Measurements from ENCODE around the gene TCEA2. TPM values are rescaled to one million over a fixed set of nuclear protein-coding genes. Genes with fewer than 3 reads are reported as not detected.

The TCEA2 gene
- total and polyA plus RNA-seq, 2 of the 13 experiments (the other 11 are each of a cell fraction or from before 2014, with no cell fraction given), result 28.1 to 33.7 TPM

- TF ChIP-seq NFYC (CRISPR knock-in tag; IDR thresholded peaks at IDR 0.05), result no peak
- TF ChIP-seq SP2 (CRISPR knock-in tag; IDR thresholded peaks at IDR 0.05), result no peak
- TF ChIP-seq SOX5 (CRISPR knock-in tag; IDR thresholded peaks at IDR 0.05; ENCODE audit: borderline replicate concordance), result no peak
- TF ChIP-seq POLR2A (IDR thresholded peaks at IDR 0.05; ENCODE audit: insufficient read depth in 1 of 2, low read depth in 2 of 2, low read length in 2 of 2), result 0 out of 4 replicates have a peak, but pooled peaks of 1 of the 2 experiments have one; percentile 3
- TF ChIP-seq ZNF850 (CRISPR knock-in tag; conservative IDR thresholded peaks at IDR 0.05), result no peak
- no peak for TF ChIP-seq ZBTB7A (CRISPR knock-in tag; IDR thresholded peaks at IDR 0.05)
- TF ChIP-seq POLR2AphosphoS5 (IDR thresholded peaks at IDR 0.05; ENCODE audit: low read depth, low read length), result no peak
- no peak for TF ChIP-seq NCOA2 (CRISPR knock-in tag; IDR thresholded peaks at IDR 0.05)
These were observed 7.4 kb downstream of the TCEA2 start (continued) for GRCh38 chr20:64070244-64070993.

GRCh38 chr20:64071341-64072332 lies 8.6 kb downstream of the TCEA2 start:
- no peak for FAIRE-seq
- H3K9ac ChIP-seq (ENCODE audit: insufficient read depth, low read depth, low read length), result no peak overlapping the region
- H3K4me3 ChIP-seq (replicated peaks in 1 of 3; ENCODE audit: insufficient read depth in 1 of 3, low read depth in 2 of 3, low read length in 3 of 3), result no peak overlapping the region
- POLR2A ChIA-PET, result interaction anchor here (0.9 to 1.1 kb wide), 2 partner anchors 36 to 91 kb away, joined by 3 to 4 read pairs; partner anchors contain the start of gene C20orf204
- intact Hi-C loops (cut with micrococcal nuclease; ENCODE audit: unreplicated experiment), result no loop called here
- TF ChIP-seq ZNF891 (CRISPR knock-in tag; IDR thresholded peaks at IDR 0.05), result 0 out of 2 replicates have a peak, but pooled peaks have one; percentile 16
- TF ChIP-seq HNRNPH1 (optimal IDR thresholded peaks at IDR 0.05; ENCODE audit: low read depth, low read length), result no peak
- TF ChIP-seq ATF7 (IDR thresholded peaks at IDR 0.05), result no peak
- no peak for TF ChIP-seq ATF7 (CRISPR knock-in tag; IDR thresholded peaks at IDR 0.05)
- TF ChIP-seq KLF16 (CRISPR knock-in tag; IDR thresholded peaks at IDR 0.05), result no peak
- TF ChIP-seq MYC (CRISPR knock-in tag; IDR thresholded peaks at IDR 0.05; ENCODE audit: borderline replicate concordance), result 0 out of 2 replicates have a peak, but pooled peaks have one; percentile 14
- no peak for TF ChIP-seq ZNF747 (CRISPR knock-in tag; IDR thresholded peaks at IDR 0.05; ENCODE audit: borderline replicate concordance)
- TF ChIP-seq ZNF768 (CRISPR knock-in tag; IDR thresholded peaks at IDR 0.05), result 0 out of 2 replicates have a peak, but pooled peaks have one; percentile 14
- peak; percentile 85 for TF ChIP-seq AGO2 (optimal IDR thresholded peaks at IDR 0.05; ENCODE audit: low read depth, low read length)
- TF ChIP-seq EED (CRISPR knock-in tag; IDR thresholded peaks at IDR 0.05), result no peak
- TF ChIP-seq FOXO4 (CRISPR knock-in tag; conservative IDR thresholded peaks at IDR 0.05), result 0 out of 2 replicates have a peak, but pooled peaks have one; percentile 68
- TF ChIP-seq CHCHD3 (CRISPR knock-in tag; IDR thresholded peaks at IDR 0.05), result 0 out of 2 replicates have a peak, but pooled peaks have one; percentile 9
- peaks cover 18% of the 10 kb centered on the region for H3K4me1 ChIP-seq (ENCODE audit: insufficient read depth, low read length)
- no peaks in the 10 kb centered on the region for H3K79me2 ChIP-seq (ENCODE audit: insufficient read depth, low read length)
- no TSS peak for BruUV-seq (replicated peaks)
- H3K27me3 ChIP-seq (ENCODE audit: control insufficient read depth in 1 of 2, insufficient read depth in 2 of 2, low read length in 2 of 2), result peaks cover 0 to 11% of the 10 kb centered on the region in 2 experiments; a peak in 2 of 5 replicates
- H2AFZ ChIP-seq (ENCODE audit: low read length), result no peak overlapping the region
- DNase-seq (ENCODE audit: low spot score), result no peak
- H3K36me3 ChIP-seq (replicated peaks in 1 of 2; ENCODE audit: control insufficient read depth in 1 of 2, insufficient read depth in 2 of 2, low read length in 2 of 2), result no peaks in the 10 kb centered on the region
- H3K27ac ChIP-seq (ENCODE audit: extremely low read length, insufficient read depth, low read length), result no peak overlapping the region
- H3K9me3 ChIP-seq (ENCODE audit: low read length), result no peaks in the 10 kb centered on the region
- in situ Hi-C loops (cut with HindIII; ENCODE audit: extremely low pct_ligation_motif_present, low pct_unique_long_range_greater_than_20kb), result no loop called here
- no peak for ATAC-seq
- no peak overlapping the region for H3K4me2 ChIP-seq (ENCODE audit: low read depth, low read length)
- H4K20me1 ChIP-seq (ENCODE audit: insufficient read depth, low read length), result no peaks in the 10 kb centered on the region
- CTCF ChIA-PET (ENCODE audit: low intra/inter-chr PET ratio, low total read pairs), result no interaction called here
- WGBS (ENCODE audit: low lambda C conversion rate), result 71% methylated on average over 25 of the region's 30 CpGs
